A673 (cell line): Measurements from ENCODE around the gene GZMH. TPM values are rescaled to one million over a fixed set of nuclear protein-coding genes. Genes with fewer than 3 reads are reported as not detected.

ENCODE experiments used
- BruUV-seq: library from RNA; stranded (reverse); fragments of 400-500 nt; replicated peaks from 2 replicates; lab custom pipeline; 2021; lab: Mats Ljungman, UMichigan
- CTCF ChIA-PET: fragments of 300-600 bp; sonication (Branson Sonifier 250); formaldehyde crosslinking; loops from one replicate; lab custom pipeline; 2022; ENCODE audit warnings: antibody characterized with exemption; lab: Charles Lee
- POLR2A ChIA-PET: fragments of 300-600 bp; sonication (Branson Sonifier 250); formaldehyde crosslinking; loops from one replicate; lab custom pipeline; 2022; ENCODE audit warnings: antibody characterized with exemption; ENCODE audit not compliant: low non-redundant PET; lab: Charles Lee
- DNase-seq: peaks from one replicate; pipeline ENCODE4 v3.0.0-alpha.2; 2015; ENCODE audit warnings: low spot score
- H3K27ac ChIP-seq: fragments of 200-600 bp; sonication (generic); 2 replicates; pipeline ENCODE4 v1.5.1; 2016; ENCODE audit warnings: mixed run types, low read depth, mild to moderate bottlenecking, mixed read lengths, antibody characterized with exemption, low read length; ENCODE audit not compliant: poor library complexity, severe bottlenecking
- H3K27me3 ChIP-seq: fragments of 200-600 bp; sonication (generic); replicated peaks from 2 replicates; pipeline ENCODE4 v1.6.1; 2017; ENCODE audit warnings: mixed run types, low read depth, mild to moderate bottlenecking, mixed read lengths, antibody characterized with exemption, low read length; ENCODE audit not compliant: insufficient read depth, poor library complexity
- H3K36me3 ChIP-seq: fragments of 200-600 bp; sonication (generic); 2 replicates; pipeline ENCODE4 v1.6.1; 2016; ENCODE audit warnings: mixed run types, mild to moderate bottlenecking, mixed read lengths, antibody characterized with exemption, low read length; ENCODE audit not compliant: insufficient read depth, poor library complexity, severe bottlenecking
- H3K4me1 ChIP-seq: fragments of 200-600 bp; sonication (generic); 2 replicates; pipeline ENCODE4 v1.6.1; 2017; ENCODE audit warnings: mixed run types, mild to moderate bottlenecking, mixed read lengths, antibody characterized with exemption, low read length; ENCODE audit not compliant: insufficient read depth, poor library complexity, severe bottlenecking
- H3K4me3 ChIP-seq: fragments of 200-600 bp; sonication (generic); 2 replicates; pipeline ENCODE4 v1.5.1; 2016; ENCODE audit warnings: low read depth, mixed run types, mild to moderate bottlenecking, mixed read lengths, low read length; ENCODE audit not compliant: poor library complexity, severe bottlenecking
- H3K9me3 ChIP-seq: fragments of 200-600 bp; sonication (generic); 2 replicates; pipeline ENCODE4 v1.6.1; 2016; ENCODE audit warnings: mixed run types, low read depth, mild to moderate bottlenecking, mixed read lengths, antibody characterized with exemption, low read length; ENCODE audit not compliant: poor library complexity, severe bottlenecking
- CTCF ChIP-seq: fragments of 300-800, 200-600 bp; sonication (generic); conservative IDR thresholded peaks from 2 replicates; pipeline ENCODE4 v1.5.1; 2017; ENCODE audit warnings: low read depth, mild to moderate bottlenecking, antibody characterized with exemption, low read length, moderate library complexity, mixed read lengths
- EZH2 ChIP-seq: fragments of 200-600 bp; sonication (generic); IDR thresholded peaks from 2 replicates; pipeline ENCODE4 v1.6.1; 2017; ENCODE audit warnings: borderline replicate concordance, low read depth, mild to moderate bottlenecking, mixed read lengths, antibody characterized with exemption, low read length; ENCODE audit not compliant: poor library complexity, severe bottlenecking
- intact Hi-C: fragments of 100-400 bp; cut with micrococcal nuclease; formaldehyde crosslinking; loops from one replicate; pipeline ENCODE4 v1.10.0; 2022; ENCODE audit not compliant: unreplicated experiment
- total RNA-seq: library from RNA; stranded (reverse); gene quantifications from 2 replicates; pipeline ENCODE4 v1.2.3, GENCODE V29; 2021

The GZMH gene
- total RNA-seq, 1 experiment from 2014 or later: not detected

- Histone ChIP-seq H3K4me1 (no peaks in the 10 kb centered on the region), H3K27me3 (peaks cover 13% of the 10 kb centered on the region), H3K9me3 (no peaks in the 10 kb centered on the region), H3K27ac (no peak overlapping the region), H3K4me3 (no peak overlapping the region), H3K36me3 (no peaks in the 10 kb centered on the region)
- ChIA-PET POLR2A (no interaction called here), CTCF (no interaction called here)
- DNase-seq: no peak
- no peak for TF ChIP-seq EZH2
- no TSS peak for BruUV-seq
- intact Hi-C loops: no loop called here
Measured at GRCh38 chr14:24639270-24639669, 29.8 kb upstream of the GZMH start.

- no peaks in the 10 kb centered on the region for H3K36me3 ChIP-seq
- BruUV-seq: no TSS peak
- no peak within 1 kb of the TSS for H3K4me3 ChIP-seq
- ChIA-PET POLR2A (no interaction called here), CTCF (no interaction called here)
- H3K27me3 ChIP-seq: peaks cover 13% of the 10 kb centered on the region
- H3K9me3 ChIP-seq: no peaks in the 10 kb centered on the region
- H3K4me1 ChIP-seq: no peaks in the 10 kb centered on the region
- no peak within 1 kb of the TSS for H3K27ac ChIP-seq
- intact Hi-C loops: no loop called here
- DNase-seq: no peak
- TF ChIP-seq EZH2 (no peak), CTCF (no peak)
Measured at GRCh38 chr14:24634158-24634557, 24.7 kb upstream of the GZMH start, which contains the start of gene GZMB. Gene GZMB, minus strand, starts transcription at chr14:24634190. Its CDS starts 30 bp downstream, at chr14:24634160.

- TF ChIP-seq EZH2: no peak
- TF ChIP-seq CTCF: no peak
- intact Hi-C loops: no loop called here
- peaks cover 13% of the 10 kb centered on the region for H3K27me3 ChIP-seq
- POLR2A ChIA-PET: no interaction called here
- CTCF ChIA-PET: no interaction called here
- H3K36me3 ChIP-seq: no peaks in the 10 kb centered on the region
- no TSS peak for BruUV-seq
- no peak overlapping the region for H3K4me3 ChIP-seq
- no peaks in the 10 kb centered on the region for H3K9me3 ChIP-seq
- no peaks in the 10 kb centered on the region for H3K4me1 ChIP-seq
- no peak for DNase-seq
- no peak overlapping the region for H3K27ac ChIP-seq
Measured at GRCh38 chr14:24633353-24633752, 23.9 kb upstream of the GZMH start.

GRCh38 chr14:24632761-24633160 is 23.3 kb upstream of the GZMH start:
- H3K27me3 ChIP-seq: peaks cover 13% of the 10 kb centered on the region
- H3K4me1 ChIP-seq: no peaks in the 10 kb centered on the region
- no TSS peak for BruUV-seq
- ChIA-PET POLR2A (no interaction called here), CTCF (no interaction called here)
- no peaks in the 10 kb centered on the region for H3K36me3 ChIP-seq
- no peak overlapping the region for H3K27ac ChIP-seq
- DNase-seq: no peak
- no peak for TF ChIP-seq CTCF
- no peak for TF ChIP-seq EZH2
- no peak overlapping the region for H3K4me3 ChIP-seq
- no peaks in the 10 kb centered on the region for H3K9me3 ChIP-seq
- intact Hi-C loops: no loop called here
